ENCODE results near the gene RGS17. TPM values are rescaled to one million over a fixed set of nuclear protein-coding genes. Genes with fewer than 3 reads are reported as not detected.
"Not testable (repeated sequence)": the region's sequence is repeated elsewhere in the genome, so short reads cannot be mapped to it uniquely, and the experiment has no call there.

The RGS17 gene
- total and polyA plus RNA-seq, 4 experiments from 2014 or later, result not detected

DNA sequence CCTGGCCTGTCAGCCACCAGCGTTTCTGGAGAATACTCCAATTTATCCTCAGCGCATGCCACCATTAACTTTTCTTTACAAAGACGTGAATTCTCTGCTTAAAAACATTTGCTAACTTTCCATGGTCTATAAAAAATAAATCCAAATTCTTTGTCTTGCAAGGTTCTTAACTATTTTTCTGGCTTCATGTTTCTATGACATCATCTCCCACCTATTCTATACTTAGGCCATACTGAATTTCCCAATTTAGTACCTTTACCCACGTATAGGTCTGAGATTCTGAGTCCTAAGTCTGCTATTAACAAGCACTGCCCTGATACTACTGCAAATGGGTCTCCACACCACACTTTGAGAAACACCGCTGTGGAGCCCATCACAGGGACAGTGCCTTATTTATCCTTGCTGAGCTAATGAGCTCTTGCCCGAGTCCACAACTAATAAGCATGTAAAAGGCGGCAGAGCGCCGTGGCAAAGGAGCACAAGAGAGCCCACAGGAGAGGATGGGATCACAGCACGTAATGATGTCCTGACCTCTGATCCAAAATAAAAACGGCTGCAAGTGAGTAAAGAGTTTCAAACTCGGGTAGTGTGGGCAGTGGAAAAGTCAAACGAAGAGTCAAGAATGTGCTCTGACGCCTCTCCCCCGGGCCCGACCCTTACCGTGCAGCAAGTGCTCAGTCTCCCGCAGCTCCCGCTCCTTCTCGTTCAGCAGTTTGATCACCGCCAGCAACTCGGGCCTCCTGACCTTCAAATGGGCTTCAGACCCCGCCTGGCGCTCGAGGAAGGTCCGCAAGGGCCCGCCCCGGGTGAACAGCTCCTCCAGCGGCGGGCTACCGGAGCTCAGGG lies 129.1 kb downstream of the RGS17 start:
- peak in 2 of 5 donors; percentile 5 to 35 for DNase-seq
- peak overlapping the region; percentile 89 to 92 for H3K4me3 ChIP-seq (ENCODE audit: low read length in 2 of 2)
- ChIA-PET POLR2A (ENCODE audit: partially characterized antibody) (interaction anchor here (0.7 to 2.9 kb wide), 3 partner anchors 17 to 1293 kb away, joined by 3 to 17 read pairs (median 3); partner anchors contain the start of gene FBXO5), CTCF (ENCODE audit: partially characterized antibody) (interaction anchor here (0.6 to 2.2 kb wide), 5 partner anchors 16 to 1722 kb away, joined by 3 to 8 read pairs (median 3); partner anchors contain the start of gene FBXO5)
- H3K4me1 ChIP-seq (ENCODE audit: insufficient read depth, low read length), result peaks cover 43% of the 10 kb centered on the region
- H3K27ac ChIP-seq (ENCODE audit: low read depth, low read length), result peak overlapping the region; percentile 82
- no peaks in the 10 kb centered on the region for H3K27me3 Mint-ChIP-seq
- peak overlapping the region; percentile 94 to 98 (median 96) for H3K4me3 Mint-ChIP-seq
- H3K4me1 Mint-ChIP-seq, result peaks cover 35 to 54% (median 46%) of the 10 kb centered on the region in 4 donors
- H3K36me3 Mint-ChIP-seq, result peaks cover 16 to 32% of the 10 kb centered on the region in 2 donors
- no peaks in the 10 kb centered on the region for H3K9me3 Mint-ChIP-seq
- intact Hi-C loops (cut with micrococcal nuclease), result loop anchor here (2.0 to 10.0 kb wide), 3 partner anchors 19 to 1733 kb away; partner anchors contain the start of genes FBXO5 and SCAF8
- H3K27ac Mint-ChIP-seq, result peak overlapping the region; percentile 82 to 95 (median 93)
- no peaks in the 10 kb centered on the region for H3K9me3 ChIP-seq (ENCODE audit: control insufficient read depth in 1 of 2, low read length in 2 of 2)
- no peaks in the 10 kb centered on the region for H3K27me3 ChIP-seq (ENCODE audit: insufficient read depth, low read length)
- peaks cover 6% of the 10 kb centered on the region for H3K36me3 ChIP-seq (ENCODE audit: insufficient read depth, low read length)

DNA sequence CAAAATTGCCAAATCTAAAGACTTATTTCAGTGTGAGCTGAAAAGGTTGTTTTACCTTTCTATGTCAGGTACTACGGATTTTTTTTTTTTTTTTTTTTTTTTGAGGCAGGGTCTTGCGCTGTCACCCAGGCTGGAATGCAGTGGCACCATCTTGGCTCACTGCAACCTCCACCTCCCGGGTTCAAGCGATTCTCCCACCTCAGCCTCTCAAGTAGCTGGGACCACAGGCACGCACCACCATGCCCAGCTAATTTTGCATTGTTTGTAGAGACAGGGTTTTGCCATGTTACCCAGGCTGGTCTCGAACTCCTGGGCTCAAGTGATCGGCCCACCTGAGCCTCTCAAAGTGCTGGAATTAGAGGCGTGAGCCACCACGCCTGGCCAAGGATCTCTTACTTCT lies 130.3 kb downstream of the RGS17 start:
- not testable (repeated sequence) for H3K9me3 ChIP-seq (ENCODE audit: control insufficient read depth in 1 of 2, low read length in 2 of 2); H3K27me3 ChIP-seq (ENCODE audit: insufficient read depth, low read length); H3K4me3 ChIP-seq (ENCODE audit: low read length in 2 of 2); H3K27me3 Mint-ChIP-seq; H3K9me3 Mint-ChIP-seq; H3K27ac ChIP-seq (ENCODE audit: low read depth, low read length); DNase-seq
- peaks cover 40 to 66% (median 52%) of the 10 kb centered on the region in 4 donors for H3K4me1 Mint-ChIP-seq
- H3K27ac Mint-ChIP-seq, result peak overlapping the region in 1 of 7 donors; percentile 82
- peaks cover 22 to 40% of the 10 kb centered on the region in 2 donors for H3K36me3 Mint-ChIP-seq
- ChIA-PET POLR2A (ENCODE audit: partially characterized antibody) (interaction anchor here (1.6 kb wide), 1 partner anchor 17 kb away, joined by 10 read pairs; the partner anchor contains the start of gene FBXO5), CTCF (ENCODE audit: partially characterized antibody) (interaction anchor here (0.7 to 2.2 kb wide), 4 partner anchors 8 to 52 kb away, joined by 3 to 8 read pairs (median 5); partner anchors contain the start of gene FBXO5)
- Histone ChIP-seq H3K36me3 (ENCODE audit: insufficient read depth, low read length) (peaks cover 12% of the 10 kb centered on the region), H3K4me1 (ENCODE audit: insufficient read depth, low read length) (peaks cover 51% of the 10 kb centered on the region)
- intact Hi-C loops (cut with micrococcal nuclease), result loop anchor here (10.0 kb wide), 2 partner anchors 1244 to 1734 kb away; partner anchors contain the start of gene SCAF8
- H3K4me3 Mint-ChIP-seq, result peak overlapping the region in 7 of 8 donors; percentile 94 to 98 (median 97)

DNA sequence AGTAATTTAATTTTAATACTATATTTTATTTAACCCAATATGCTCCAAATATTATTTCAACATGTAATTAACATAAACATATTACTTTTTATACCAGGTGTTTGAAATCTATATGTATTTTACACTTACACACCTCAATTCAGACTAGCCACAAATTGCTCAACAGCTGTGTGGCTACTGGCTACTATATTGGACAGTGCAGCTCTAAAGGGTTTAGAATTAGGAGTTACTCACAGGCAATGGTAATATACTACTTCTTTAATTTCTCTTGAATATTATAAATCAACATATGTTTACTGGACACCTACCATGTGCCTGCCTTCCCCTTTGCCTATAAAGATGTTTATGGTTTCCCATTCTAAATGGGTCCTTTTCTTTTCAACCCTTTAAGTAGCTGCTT lies 130.8 kb downstream of the RGS17 start:
- peak overlapping the region; percentile 47 to 78 (median 66) for H3K4me3 Mint-ChIP-seq
- Histone ChIP-seq H3K27me3 (ENCODE audit: insufficient read depth, low read length) (no peaks in the 10 kb centered on the region), H3K36me3 (ENCODE audit: insufficient read depth, low read length) (peaks cover 12% of the 10 kb centered on the region), H3K4me1 (ENCODE audit: insufficient read depth, low read length) (peaks cover 56% of the 10 kb centered on the region), H3K9me3 (ENCODE audit: control insufficient read depth in 1 of 2, low read length in 2 of 2) (no peaks in the 10 kb centered on the region), H3K4me3 (ENCODE audit: low read length in 2 of 2) (no peak overlapping the region), H3K27ac (ENCODE audit: low read depth, low read length) (no peak overlapping the region)
- intact Hi-C loops (cut with micrococcal nuclease), result loop anchor here (10.0 kb wide), 2 partner anchors 1245 to 1735 kb away; partner anchors contain the start of gene SCAF8
- peaks cover 22 to 44% of the 10 kb centered on the region in 2 donors for H3K36me3 Mint-ChIP-seq
- peak overlapping the region in 5 of 7 donors; percentile 11 to 82 (median 73) for H3K27ac Mint-ChIP-seq
- peaks cover 41 to 70% (median 53%) of the 10 kb centered on the region in 4 donors for H3K4me1 Mint-ChIP-seq
- CTCF ChIA-PET (ENCODE audit: partially characterized antibody), result interaction anchor here (0.7 to 2.2 kb wide), 4 partner anchors 8 to 52 kb away, joined by 3 to 8 read pairs (median 5); partner anchors contain the start of gene FBXO5
- POLR2A ChIA-PET (ENCODE audit: partially characterized antibody), result interaction anchor here (1.0 to 1.6 kb wide), 2 partner anchors 15 to 17 kb away, joined by 3 to 10 read pairs; partner anchors contain the start of gene FBXO5
- H3K27me3 Mint-ChIP-seq, result no peaks in the 10 kb centered on the region
- H3K9me3 Mint-ChIP-seq, result no peaks in the 10 kb centered on the region
- DNase-seq, result no peak

DNA sequence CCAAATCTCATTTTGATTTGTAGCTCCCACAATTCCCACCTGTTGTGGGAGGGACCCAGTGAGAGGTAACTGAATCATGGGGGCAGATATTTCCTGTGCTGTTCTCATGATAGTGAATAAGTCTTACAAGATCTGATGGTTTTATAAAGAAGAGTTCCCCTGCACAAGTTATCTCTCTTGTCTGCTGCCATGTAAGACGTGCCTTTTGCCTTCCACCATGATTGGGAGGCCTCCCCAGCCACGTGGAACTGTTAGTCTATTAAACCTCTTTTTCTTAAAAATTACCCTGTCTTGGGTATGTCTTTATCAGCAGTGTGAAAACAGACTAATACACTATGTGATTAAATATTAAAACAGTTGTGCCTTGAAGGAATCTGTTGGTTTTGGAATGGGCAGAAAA lies 131.5 kb downstream of the RGS17 start:
- Histone ChIP-seq H3K4me1 (ENCODE audit: insufficient read depth, low read length) (peaks cover 56% of the 10 kb centered on the region), H3K36me3 (ENCODE audit: insufficient read depth, low read length) (peaks cover 12% of the 10 kb centered on the region)
- H3K9me3 Mint-ChIP-seq; H3K27ac ChIP-seq (ENCODE audit: low read depth, low read length); intact Hi-C loops (cut with micrococcal nuclease); H3K9me3 ChIP-seq (ENCODE audit: control insufficient read depth in 1 of 2, low read length in 2 of 2); DNase-seq; H3K27me3 Mint-ChIP-seq; H3K27me3 ChIP-seq (ENCODE audit: insufficient read depth, low read length); H3K4me3 ChIP-seq (ENCODE audit: low read length in 2 of 2): not testable (repeated sequence)
- ChIA-PET CTCF (ENCODE audit: partially characterized antibody) (interaction anchor here (1.3 kb wide), 1 partner anchor 46 kb away, joined by 4 read pairs; no protein-coding TSS in a partner anchor), POLR2A (ENCODE audit: partially characterized antibody) (interaction anchor here (1.0 to 1.6 kb wide), 2 partner anchors 14 to 16 kb away, joined by 3 to 10 read pairs; partner anchors contain the start of gene FBXO5)
- Mint-ChIP-seq H3K36me3 (peaks cover 22 to 49% of the 10 kb centered on the region in 2 donors), H3K27ac (peak overlapping the region in 5 of 7 donors; percentile 5 to 81 (median 33)), H3K4me1 (peaks cover 41 to 70% (median 53%) of the 10 kb centered on the region in 4 donors), H3K4me3 (peak overlapping the region in 6 of 8 donors; percentile 5 to 72 (median 34))

DNA sequence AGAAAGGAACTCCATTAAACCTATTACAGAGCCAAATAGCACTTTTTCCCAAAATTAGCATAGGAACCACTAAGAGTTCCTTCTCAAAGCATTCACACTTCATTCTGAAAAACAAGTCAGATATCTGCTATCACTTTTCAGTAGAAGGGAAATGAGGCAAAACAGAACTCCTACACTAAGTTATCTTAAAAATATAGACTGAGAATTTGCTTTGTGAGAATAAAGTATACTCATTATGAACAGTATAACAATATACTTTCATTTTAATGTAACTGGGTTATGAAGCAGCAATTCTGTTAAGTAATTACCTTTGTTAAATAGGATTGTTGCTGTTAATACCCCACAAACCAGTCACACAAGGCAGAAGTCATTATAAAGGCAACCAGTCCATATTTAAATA lies 137.2 kb downstream of the RGS17 start:
- H3K27me3 ChIP-seq (ENCODE audit: insufficient read depth, low read length), result no peaks in the 10 kb centered on the region
- H3K9me3 ChIP-seq (ENCODE audit: control insufficient read depth in 1 of 2, low read length in 2 of 2), result no peaks in the 10 kb centered on the region
- intact Hi-C loops (cut with micrococcal nuclease), result no loop called here
- DNase-seq, result no peak
- H3K27ac ChIP-seq (ENCODE audit: low read depth, low read length), result no peak overlapping the region
- peaks cover 11 to 29% (median 20%) of the 10 kb centered on the region in 4 donors for H3K4me1 Mint-ChIP-seq
- no peak overlapping the region for H3K4me3 ChIP-seq (ENCODE audit: low read length in 2 of 2)
- H3K36me3 ChIP-seq (ENCODE audit: insufficient read depth, low read length), result peaks cover 39% of the 10 kb centered on the region
- H3K27me3 Mint-ChIP-seq, result no peaks in the 10 kb centered on the region
- peak overlapping the region in 4 of 7 donors; percentile 38 to 62 (median 55) for H3K27ac Mint-ChIP-seq
- no peak overlapping the region for H3K4me3 Mint-ChIP-seq
- CTCF ChIA-PET (ENCODE audit: partially characterized antibody), result no interaction called here
- POLR2A ChIA-PET (ENCODE audit: partially characterized antibody), result no interaction called here
- no peaks in the 10 kb centered on the region for H3K9me3 Mint-ChIP-seq
- peaks cover 36 to 61% of the 10 kb centered on the region in 2 donors for H3K36me3 Mint-ChIP-seq
- H3K4me1 ChIP-seq (ENCODE audit: insufficient read depth, low read length), result peaks cover 24% of the 10 kb centered on the region

DNA sequence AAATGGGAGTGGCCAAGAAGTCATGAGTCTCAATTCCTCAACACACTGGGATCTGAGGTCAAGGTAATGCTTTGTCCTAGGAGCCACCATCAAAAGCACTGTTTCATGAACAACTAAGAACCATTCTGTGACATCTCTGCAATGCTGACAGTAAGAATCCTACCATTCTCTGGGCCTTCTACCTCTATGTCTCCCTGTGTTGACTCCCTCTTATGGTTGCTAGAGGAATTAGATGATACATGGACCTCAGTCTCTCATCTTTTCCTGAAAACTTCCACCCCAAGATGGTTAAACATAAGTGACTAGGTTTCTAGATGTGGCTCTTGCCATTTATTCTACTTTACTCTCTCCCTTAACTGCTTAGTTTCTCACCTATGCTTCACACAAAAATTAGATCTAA lies 137.7 kb downstream of the RGS17 start:
- H3K9me3 ChIP-seq (ENCODE audit: control insufficient read depth in 1 of 2, low read length in 2 of 2), result no peaks in the 10 kb centered on the region
- DNase-seq, result no peak
- Mint-ChIP-seq H3K27ac (peak overlapping the region in 4 of 7 donors; percentile 38 to 65 (median 58)), H3K4me1 (peaks cover 10 to 28% (median 19%) of the 10 kb centered on the region in 4 donors), H3K9me3 (no peaks in the 10 kb centered on the region), H3K4me3 (no peak overlapping the region), H3K27me3 (no peaks in the 10 kb centered on the region), H3K36me3 (peaks cover 35 to 61% of the 10 kb centered on the region in 2 donors)
- ChIA-PET CTCF (ENCODE audit: partially characterized antibody) (no interaction called here), POLR2A (ENCODE audit: partially characterized antibody) (no interaction called here)
- H3K27me3 ChIP-seq (ENCODE audit: insufficient read depth, low read length), result no peaks in the 10 kb centered on the region
- H3K4me3 ChIP-seq (ENCODE audit: low read length in 2 of 2), result no peak overlapping the region
- H3K36me3 ChIP-seq (ENCODE audit: insufficient read depth, low read length), result peaks cover 39% of the 10 kb centered on the region
- intact Hi-C loops (cut with micrococcal nuclease), result no loop called here
- no peak overlapping the region for H3K27ac ChIP-seq (ENCODE audit: low read depth, low read length)
- peaks cover 22% of the 10 kb centered on the region for H3K4me1 ChIP-seq (ENCODE audit: insufficient read depth, low read length)

DNA sequence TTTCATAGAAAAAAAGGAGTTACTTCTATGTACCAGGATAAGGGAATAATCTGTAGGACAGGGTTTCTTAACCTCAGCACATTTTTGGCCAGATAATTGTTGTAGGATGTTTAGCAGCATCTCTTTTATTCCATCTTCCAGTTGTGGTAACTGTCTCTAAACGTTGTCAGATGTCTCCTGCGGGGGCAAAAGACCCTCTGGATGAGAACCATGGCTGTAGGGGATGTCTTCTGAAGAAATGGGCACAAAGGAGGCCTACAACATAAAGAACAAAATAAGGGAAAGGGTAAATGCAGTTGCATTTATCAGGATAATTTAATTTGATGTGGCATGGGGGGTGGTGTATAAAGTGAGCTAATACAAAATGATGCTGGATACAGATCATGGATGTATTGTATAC lies 144.1 kb downstream of the RGS17 start:
- peaks cover 23% of the 10 kb centered on the region for H3K4me1 ChIP-seq (ENCODE audit: insufficient read depth, low read length)
- no peak overlapping the region for H3K4me3 ChIP-seq (ENCODE audit: low read length in 2 of 2)
- peaks cover 9% of the 10 kb centered on the region for H3K36me3 ChIP-seq (ENCODE audit: insufficient read depth, low read length)
- peaks cover 18 to 38% (median 26%) of the 10 kb centered on the region in 4 donors for H3K4me1 Mint-ChIP-seq
- H3K27ac ChIP-seq (ENCODE audit: low read depth, low read length), result no peak overlapping the region
- no peaks in the 10 kb centered on the region for H3K9me3 ChIP-seq (ENCODE audit: control insufficient read depth in 1 of 2, low read length in 2 of 2)
- intact Hi-C loops (cut with micrococcal nuclease), result no loop called here
- H3K27me3 ChIP-seq (ENCODE audit: insufficient read depth, low read length), result no peaks in the 10 kb centered on the region
- peaks cover 8 to 30% of the 10 kb centered on the region in 2 donors for H3K36me3 Mint-ChIP-seq
- ChIA-PET POLR2A (ENCODE audit: partially characterized antibody) (no interaction called here), CTCF (ENCODE audit: partially characterized antibody) (no interaction called here)
- H3K27ac Mint-ChIP-seq, result peak overlapping the region in 4 of 7 donors; percentile 7 to 68 (median 41)
- no peak overlapping the region for H3K4me3 Mint-ChIP-seq
- H3K27me3 Mint-ChIP-seq, result no peaks in the 10 kb centered on the region
- no peak for DNase-seq
- peaks cover 0 to 3% (median 0%) of the 10 kb centered on the region in 8 donors for H3K9me3 Mint-ChIP-seq

All from CD4-positive, alpha-beta memory T cell (primary cell).